Panc1 (cell line): ENCODE data around the gene PPBP.

Experiments used
- SIN3A ChIP-seq: IDR thresholded peaks from 2 replicates; pipeline ENCODE4 v1.6.1; 2012; ENCODE audit warnings: low read depth, mild to moderate bottlenecking, low read length, moderate library complexity, borderline replicate concordance; ENCODE audit not compliant: insufficient read depth
- TCF7L2 ChIP-seq: IDR thresholded peaks from 2 replicates; pipeline ENCODE4 v1.6.1; 2011; ENCODE audit warnings: mild to moderate bottlenecking, low read depth, low read length, inconsistent platforms
- TF ChIP-seq, protein P1 (sequence below): fragments of 450-650 bp; IDR thresholded peaks from 2 replicates; pipeline ENCODE4 v1.5.1; 2017; ENCODE audit warnings: mild to moderate bottlenecking

GRCh38 chr4:73990988-73991741 lies 3.2 kb upstream of the PPBP start:
- TF ChIP-seq SIN3A (no peak), TCF7L2 (no peak)
- TF ChIP-seq, protein P1, sequence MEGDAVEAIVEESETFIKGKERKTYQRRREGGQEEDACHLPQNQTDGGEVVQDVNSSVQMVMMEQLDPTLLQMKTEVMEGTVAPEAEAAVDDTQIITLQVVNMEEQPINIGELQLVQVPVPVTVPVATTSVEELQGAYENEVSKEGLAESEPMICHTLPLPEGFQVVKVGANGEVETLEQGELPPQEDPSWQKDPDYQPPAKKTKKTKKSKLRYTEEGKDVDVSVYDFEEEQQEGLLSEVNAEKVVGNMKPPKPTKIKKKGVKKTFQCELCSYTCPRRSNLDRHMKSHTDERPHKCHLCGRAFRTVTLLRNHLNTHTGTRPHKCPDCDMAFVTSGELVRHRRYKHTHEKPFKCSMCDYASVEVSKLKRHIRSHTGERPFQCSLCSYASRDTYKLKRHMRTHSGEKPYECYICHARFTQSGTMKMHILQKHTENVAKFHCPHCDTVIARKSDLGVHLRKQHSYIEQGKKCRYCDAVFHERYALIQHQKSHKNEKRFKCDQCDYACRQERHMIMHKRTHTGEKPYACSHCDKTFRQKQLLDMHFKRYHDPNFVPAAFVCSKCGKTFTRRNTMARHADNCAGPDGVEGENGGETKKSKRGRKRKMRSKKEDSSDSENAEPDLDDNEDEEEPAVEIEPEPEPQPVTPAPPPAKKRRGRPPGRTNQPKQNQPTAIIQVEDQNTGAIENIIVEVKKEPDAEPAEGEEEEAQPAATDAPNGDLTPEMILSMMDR, result no peak
